Hippocampal formation (tissue), 2 donors: ENCODE data around the gene DNAAF8.
A peak's percentile ranks its signal among the peaks of the same experiment; 100 is the strongest.

Source experiments
- DNase-seq, 2 donors: peaks; one replicate each; lab custom pipeline; 2025; lab: John Stamatoyannopoulos, UW

The DNAAF8 gene

DNA sequence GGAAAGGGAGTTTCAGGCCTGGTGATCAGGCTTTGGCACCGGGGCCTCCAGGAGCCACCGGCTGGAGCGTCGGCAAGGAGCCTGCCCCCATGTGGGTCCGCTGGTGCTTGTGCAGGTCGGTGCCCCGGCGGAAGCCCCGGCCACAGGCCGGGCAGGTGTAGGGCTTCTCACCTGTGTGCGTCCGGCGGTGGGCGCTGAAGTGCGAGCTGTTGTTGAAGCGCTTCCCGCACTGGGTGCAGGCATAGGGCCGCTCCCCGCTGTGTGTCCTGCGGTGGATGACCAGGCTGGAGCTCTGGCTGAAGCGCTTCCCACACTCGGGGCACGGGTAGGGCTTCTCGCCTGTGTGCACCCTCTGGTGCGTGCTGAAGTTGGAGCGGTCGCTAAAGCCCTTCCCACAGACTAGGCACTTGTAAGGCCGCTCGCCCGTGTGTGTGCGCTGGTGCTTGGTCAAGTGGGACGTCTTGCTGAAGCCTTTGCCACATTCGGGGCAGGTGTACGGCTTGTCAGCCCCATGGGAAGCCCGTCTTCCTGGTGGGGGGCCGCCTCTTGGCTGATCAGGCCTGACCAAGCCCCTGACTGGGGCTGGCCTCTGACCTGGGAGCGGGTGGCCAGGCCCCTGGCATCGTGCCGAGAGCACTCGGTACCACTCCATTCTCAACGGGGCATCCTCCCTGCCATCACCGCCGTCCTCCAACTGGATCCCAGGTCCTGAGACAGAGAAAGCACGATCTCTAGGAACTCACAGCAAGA, 18.2 kb downstream of the DNAAF8 start:
- no peak for DNase-seq

DNA sequence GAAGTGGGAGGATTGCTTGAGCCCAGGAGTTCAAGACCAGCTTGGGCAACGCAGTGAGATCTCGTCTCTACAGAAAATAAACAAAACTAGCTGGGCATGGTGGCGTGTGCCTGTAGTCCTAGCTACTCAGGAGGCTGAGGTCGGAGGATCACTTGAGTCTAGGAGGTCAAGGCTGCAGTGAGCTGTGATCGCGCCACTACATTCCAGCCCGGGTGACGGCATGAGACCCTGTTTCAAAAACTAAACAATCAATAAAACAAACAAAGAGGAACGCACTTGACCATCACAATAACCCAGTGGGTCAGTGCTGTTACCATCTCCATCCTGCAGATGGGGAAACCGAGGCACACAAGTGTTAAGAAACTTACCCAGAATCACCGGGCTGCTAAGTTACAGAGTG, 18.9 kb downstream of the DNAAF8 start:
- DNase-seq, result no peak

GRCh38 chr16:4754865-4755264, 20.5 kb downstream of the DNAAF8 start:
- DNase-seq, result no peak

DNA sequence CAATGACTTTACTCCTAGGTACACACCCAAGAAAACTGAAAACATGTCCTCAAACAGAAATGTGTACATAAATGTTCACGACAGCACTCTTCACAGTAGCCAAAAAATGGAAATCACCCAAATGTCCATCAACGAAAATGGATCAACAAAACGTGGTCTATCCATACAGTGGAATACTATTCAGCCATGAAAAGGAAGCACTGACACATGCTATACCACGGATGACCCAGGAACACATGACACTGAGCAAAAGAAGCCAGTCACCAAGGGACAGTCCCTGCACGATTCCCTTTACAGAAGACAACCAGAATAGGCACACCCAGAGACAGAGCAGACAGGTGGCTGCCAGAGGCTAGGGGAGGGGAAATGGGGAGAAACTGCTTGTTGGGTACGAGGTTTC, 21.4 kb downstream of the DNAAF8 start:
- no peak for DNase-seq

GRCh38 chr16:4760221-4760910, 26.0 kb downstream of the DNAAF8 start:
- DNase-seq, result no peak

DNA sequence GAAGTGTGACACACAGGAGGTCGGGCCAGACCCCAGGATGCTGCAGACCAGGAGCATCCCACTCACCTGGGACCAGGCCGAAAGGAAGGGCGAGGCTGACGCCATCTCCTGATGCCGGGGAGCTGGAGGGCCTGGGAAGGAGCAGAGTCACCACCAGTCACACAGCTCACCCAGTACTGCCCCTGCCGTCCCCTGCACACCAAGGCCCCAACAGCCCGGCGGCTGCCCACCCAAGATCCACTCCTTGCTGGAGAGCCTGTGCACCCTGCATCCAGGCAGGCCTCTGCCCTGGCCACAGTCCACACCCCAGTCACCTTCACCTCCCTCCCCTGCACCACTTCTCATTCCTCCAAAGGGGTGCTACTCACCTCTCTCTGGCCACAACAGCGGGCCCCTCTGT, 27.9 kb downstream of the DNAAF8 start:
- DNase-seq, result no peak

DNA sequence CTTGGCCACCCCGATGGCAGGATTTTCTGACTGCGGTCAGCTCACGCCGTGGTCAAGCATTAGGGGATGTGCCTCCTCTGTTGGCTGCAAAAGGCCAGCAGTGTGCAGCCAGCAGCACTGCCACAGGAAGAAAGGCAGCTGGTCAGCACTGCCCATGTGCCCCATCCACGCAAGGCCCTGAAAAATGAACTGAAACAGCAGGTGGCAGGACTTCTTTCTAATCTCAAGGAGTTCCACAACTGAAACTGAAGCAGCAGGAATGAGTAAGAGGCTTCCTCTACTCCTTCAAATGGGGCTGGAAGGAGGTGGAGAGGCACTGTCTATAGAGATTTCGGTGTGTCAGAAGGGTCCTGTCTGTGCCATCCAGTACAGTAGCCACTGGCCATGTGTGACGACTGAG, 29.5 kb downstream of the DNAAF8 start:
- no peak for DNase-seq

DNA sequence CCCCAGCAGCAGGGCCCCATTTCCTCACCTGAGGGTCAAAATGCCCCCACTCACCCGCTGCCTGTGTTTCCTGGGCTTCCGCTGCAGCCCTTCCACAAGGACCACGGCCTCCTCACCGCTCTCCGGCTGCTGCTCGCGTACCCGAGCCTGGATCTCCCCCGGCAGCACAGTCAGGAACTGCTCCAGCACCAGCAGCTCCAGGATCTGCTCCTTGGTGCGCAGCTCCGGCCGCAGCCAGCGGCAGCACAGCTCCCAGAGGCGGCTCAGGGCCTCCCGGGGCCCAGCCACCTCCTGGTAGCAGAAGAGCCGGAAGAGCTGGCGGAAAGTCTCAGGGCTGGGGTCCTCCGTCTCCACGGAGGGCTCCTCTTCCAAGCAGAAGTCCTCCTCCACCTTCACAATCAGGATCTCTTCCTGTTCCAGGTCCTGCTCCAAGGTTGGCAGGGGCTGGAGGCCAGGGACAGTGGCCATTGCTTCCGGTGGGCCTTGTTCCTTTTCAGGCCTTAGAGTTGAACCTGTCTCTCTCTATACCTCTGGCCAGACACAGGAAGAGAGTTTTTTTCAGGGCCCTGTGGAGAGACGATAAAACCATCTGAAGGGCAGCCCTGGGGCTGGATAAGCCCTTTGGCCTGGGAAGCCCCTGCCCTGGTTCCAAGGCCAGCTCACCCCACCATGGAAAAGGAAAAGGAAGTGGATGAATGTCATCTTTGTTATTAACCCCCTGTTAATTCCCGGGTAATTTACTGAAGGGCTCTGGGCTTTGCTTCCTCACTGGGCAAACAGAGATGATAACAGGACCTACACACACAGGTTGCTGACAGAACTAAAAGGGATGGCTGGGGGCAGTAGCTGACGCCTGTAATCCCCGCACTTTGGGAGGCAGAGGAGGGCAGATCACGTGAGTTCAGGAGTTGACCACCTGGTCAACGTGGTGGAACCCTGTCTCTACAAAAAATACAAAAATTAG, 31.5 kb downstream of the DNAAF8 start:
- no peak for DNase-seq

DNA sequence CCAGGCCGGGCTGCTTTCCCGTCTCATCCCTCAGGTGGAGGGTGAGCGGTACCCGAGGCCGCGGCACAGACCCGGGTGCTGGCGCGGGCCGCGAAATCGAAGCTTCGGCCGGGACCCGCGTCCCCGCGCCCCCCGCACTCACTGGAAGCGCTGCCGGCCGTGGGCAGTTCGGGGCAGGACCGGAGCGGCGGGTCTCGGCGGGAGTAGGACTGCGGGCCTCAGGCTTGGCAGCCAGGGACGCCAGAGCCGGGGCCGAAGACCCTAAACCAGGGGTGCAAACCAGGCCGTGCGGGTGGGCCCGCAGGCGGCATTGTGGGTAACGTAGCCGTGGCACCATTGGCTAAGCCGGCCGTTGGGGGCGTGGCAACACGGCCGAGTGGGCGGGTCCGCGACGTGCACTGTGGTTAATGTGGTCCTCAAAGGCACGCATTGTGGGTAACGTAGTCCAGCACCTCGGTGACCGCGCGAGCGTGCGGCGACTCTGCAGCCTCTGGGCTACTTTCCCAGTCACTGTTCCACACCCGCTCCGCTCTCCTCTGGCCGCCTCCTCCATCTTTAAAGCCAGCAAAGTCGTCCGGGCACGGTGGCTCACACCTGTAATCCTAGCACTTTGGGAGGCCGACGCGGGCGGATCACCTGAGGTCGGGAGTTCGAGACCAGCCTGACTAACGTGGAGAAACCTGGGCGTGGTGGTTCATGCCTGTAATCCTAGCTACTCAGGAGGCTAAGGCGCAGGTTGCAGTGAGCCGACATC, 32.7 kb downstream of the DNAAF8 start, which contains the start of gene ZNF500:
ZNF500 (minus strand) TSS at position 288 of the 754 bp plus-strand sequence. CDS start 1,184 bp downstream, outside the sequence.
- DNase-seq, result peak; percentile 96 to 97

DNA sequence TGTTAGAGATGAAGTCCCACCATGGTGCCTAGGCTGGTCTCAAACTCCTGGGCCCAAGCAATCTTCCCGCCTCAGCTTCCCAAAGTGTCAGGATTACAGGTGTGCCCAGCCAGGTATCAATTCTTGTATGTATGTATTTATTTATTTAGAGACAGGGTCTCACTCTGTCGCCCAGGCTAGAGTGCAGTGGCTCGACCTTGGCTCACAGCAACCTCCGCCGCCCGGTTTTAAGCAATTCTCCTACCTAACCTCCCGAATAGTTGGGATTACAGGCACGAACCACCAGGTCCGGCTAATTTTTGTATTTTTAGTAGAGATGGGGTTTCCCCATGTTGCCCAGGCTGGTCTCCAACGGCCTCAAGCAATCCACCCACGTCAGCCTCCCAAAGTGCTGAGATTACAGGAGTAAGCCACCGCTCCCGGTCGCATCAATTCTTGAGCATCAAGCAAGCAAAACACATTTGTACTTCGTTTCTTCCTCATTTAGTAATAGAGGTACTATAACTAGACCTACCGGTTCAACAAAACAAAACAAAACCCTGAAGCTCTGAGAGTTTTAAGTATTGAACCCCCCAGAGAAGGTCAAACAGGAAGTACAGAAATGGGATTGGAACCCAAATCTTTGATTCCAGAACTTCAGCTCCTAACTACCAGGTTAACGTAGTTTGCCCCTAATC, 33.7 kb downstream of the DNAAF8 start:
- DNase-seq, result no peak

DNA sequence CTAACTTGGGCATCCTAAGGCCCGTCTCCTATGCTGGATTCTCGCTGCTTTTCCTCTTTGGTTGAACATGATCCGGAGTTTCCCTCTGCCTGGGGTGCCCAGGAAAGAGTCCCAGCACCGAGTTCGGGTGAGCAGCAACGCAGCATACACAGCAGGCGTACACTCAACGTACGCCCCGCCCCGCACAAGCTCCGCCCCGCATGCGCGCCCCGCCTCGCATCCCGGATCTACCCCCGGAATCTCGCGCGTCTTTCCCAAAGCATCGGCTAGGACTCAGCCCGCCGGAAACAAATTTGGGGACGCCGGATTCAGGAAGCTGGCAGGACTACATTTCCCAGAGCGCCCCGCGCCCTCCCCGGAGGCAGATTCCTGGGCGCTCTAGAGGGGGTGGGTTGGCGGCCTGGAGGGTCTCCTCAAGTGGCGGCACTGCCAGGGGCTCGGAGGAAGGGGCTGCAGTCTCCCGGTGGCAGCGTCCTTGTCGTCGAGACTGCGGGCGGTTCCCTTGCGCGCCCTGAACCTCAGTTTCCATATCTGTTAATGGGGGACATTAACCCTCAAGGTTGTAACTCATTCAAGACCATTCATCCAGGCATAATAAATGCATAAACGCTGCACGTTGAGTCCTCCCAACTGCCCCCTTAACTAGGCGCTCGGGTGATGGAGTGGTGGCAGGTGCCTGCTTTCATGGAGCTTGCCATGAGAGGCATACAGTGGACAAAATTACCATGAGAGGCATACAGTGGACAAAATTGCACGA, 34.4 kb downstream of the DNAAF8 start:
- DNase-seq, result peak; percentile 95 to 98

DNA sequence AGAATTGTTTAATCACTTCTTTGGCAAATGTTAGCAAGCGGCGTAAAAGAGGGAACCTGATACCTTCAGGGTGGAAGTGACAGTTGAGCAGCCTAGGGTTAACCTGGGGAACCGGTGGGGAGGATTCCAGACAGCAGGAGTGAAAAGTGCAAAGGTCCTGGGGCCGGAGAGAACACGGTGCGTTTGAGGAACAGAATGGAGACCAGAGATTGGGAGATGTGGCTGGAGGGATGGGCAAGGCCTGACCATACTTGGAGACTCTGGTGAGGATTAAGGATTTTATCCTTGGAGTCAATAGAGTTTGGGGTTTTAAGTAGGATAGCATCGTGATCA, 34.9 kb downstream of the DNAAF8 start:
- DNase-seq, result no peak

- no peak for DNase-seq
These were observed 37.3 kb downstream of the DNAAF8 start for GRCh38 chr16:4771646-4772045.

- no peak for DNase-seq
These were observed 38.0 kb downstream of the DNAAF8 start for GRCh38 chr16:4772351-4772750.

GRCh38 chr16:4775005-4775404, 40.7 kb downstream of the DNAAF8 start:
- DNase-seq, result no peak

GRCh38 chr16:4776141-4776705, 41.9 kb downstream of the DNAAF8 start:
- DNase-seq, result no peak

GRCh38 chr16:4777339-4778049, 43.2 kb downstream of the DNAAF8 start:
- DNase-seq, result no peak

DNA sequence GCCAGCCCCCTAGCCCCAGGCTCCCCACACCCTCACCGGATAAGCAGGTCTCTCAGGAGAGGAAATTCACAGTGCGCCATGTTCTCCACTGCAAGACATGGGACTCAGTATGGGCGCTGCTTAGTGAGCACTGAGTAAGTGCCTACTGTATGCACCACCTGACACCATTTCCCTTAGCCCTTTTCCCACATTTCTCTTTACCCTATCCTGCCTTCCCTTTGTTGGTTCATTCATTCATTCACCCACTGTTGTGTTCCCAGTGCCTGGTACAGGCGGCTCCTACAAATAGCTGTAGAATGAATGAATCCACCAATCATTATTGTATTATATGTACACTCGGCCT, 43.7 kb downstream of the DNAAF8 start:
- DNase-seq, result no peak

GRCh38 chr16:4780235-4780634, 45.9 kb downstream of the DNAAF8 start:
- DNase-seq, result no peak
